GM23338 (cell line): Measurements from ENCODE around the gene OPN4. TPM values are rescaled to one million over a fixed set of nuclear protein-coding genes. Genes with fewer than 3 reads are reported as not detected.

Source experiments
- ATAC-seq: fragments of 200-7000 bp; cut with Tn5 transposase; 3 replicates; pipeline ENCODE4 v1.9.1; 2020
- DNase-seq: peaks from one replicate; pipeline ENCODE4 v3.0.0-alpha.2; 2015; ENCODE audit warnings: low spot score
- H2AFZ ChIP-seq: fragments of 200-600 bp; sonication (generic); 2 replicates; pipeline ENCODE4 v1.8.0; 2016; ENCODE audit warnings: antibody characterized with exemption, mild to moderate bottlenecking, moderate library complexity
- H3F3A ChIP-seq: fragments of 200-600 bp; sonication (generic); replicated peaks from 2 replicates; pipeline ENCODE4 v1.8.0; 2017; ENCODE audit warnings: antibody characterized with exemption, mixed run types, low read depth
- H3K27ac ChIP-seq: fragments of 200-600 bp; sonication (generic); 2 replicates; pipeline ENCODE4 v1.6.1; 2016; ENCODE audit warnings: low read depth
- H3K27me3 ChIP-seq: fragments of 200-600 bp; sonication (generic); 2 replicates; pipeline ENCODE4 v1.8.0; 2016; ENCODE audit warnings: mild to moderate bottlenecking, mixed run types, moderate library complexity; ENCODE audit not compliant: insufficient read depth
- H3K36me3 ChIP-seq: fragments of 200-600 bp; sonication (generic); 2 replicates; pipeline ENCODE4 v1.8.0; 2016; ENCODE audit warnings: mild to moderate bottlenecking; ENCODE audit not compliant: insufficient read depth
- H3K4me1 ChIP-seq: fragments of 200-600 bp; sonication (generic); 2 replicates; pipeline ENCODE4 v1.8.0; 2016; ENCODE audit warnings: mild to moderate bottlenecking, moderate library complexity; ENCODE audit not compliant: insufficient read depth
- H3K4me2 ChIP-seq: fragments of 200-600 bp; sonication (generic); 2 replicates; pipeline ENCODE4 v1.7.1; 2017; ENCODE audit warnings: mixed run types
- H3K4me3 ChIP-seq: fragments of 200-600 bp; sonication (generic); 2 replicates; pipeline ENCODE4 v1.6.1; 2016; ENCODE audit warnings: mixed run types
- H3K79me2 ChIP-seq: fragments of 200-600 bp; sonication (generic); replicated peaks from 2 replicates; pipeline ENCODE4 v1.8.0; 2017; ENCODE audit warnings: mild to moderate bottlenecking; ENCODE audit not compliant: insufficient read depth
- H3K9me2 ChIP-seq: fragments of 200-600 bp; sonication (generic); 2 replicates; pipeline ENCODE4 v1.8.0; 2017; ENCODE audit not compliant: insufficient read depth
- H4K20me1 ChIP-seq: fragments of 200-600 bp; sonication (generic); replicated peaks from 2 replicates; pipeline ENCODE4 v1.8.0; 2017; ENCODE audit warnings: mild to moderate bottlenecking; ENCODE audit not compliant: insufficient read depth
- H3K27ac Mint-ChIP-seq: 2 replicates; pipeline ENCODE4 v1.8.0; 2020; ENCODE audit warnings: inconsistent platforms, mild to moderate bottlenecking, moderate library complexity, mixed read lengths
- H3K27me3 Mint-ChIP-seq: 3 replicates; pipeline ENCODE4 v1.8.0; 2022; ENCODE audit warnings: low read depth, mild to moderate bottlenecking, moderate library complexity, mixed read lengths, inconsistent platforms; ENCODE audit not compliant: insufficient read depth, poor library complexity
- H3K36me3 Mint-ChIP-seq: 3 replicates; pipeline ENCODE4 v1.8.0; 2021; ENCODE audit warnings: low read depth, mild to moderate bottlenecking, inconsistent platforms, moderate library complexity, mixed read lengths
- H3K4me1 Mint-ChIP-seq: 3 replicates; pipeline ENCODE4 v1.8.0; 2020; ENCODE audit warnings: mild to moderate bottlenecking, inconsistent platforms, mixed read lengths
- H3K4me3 Mint-ChIP-seq: 3 replicates; pipeline ENCODE4 v1.8.0; 2021; ENCODE audit warnings: moderate library complexity, mild to moderate bottlenecking, inconsistent platforms, mixed read lengths
- H3K9me3 Mint-ChIP-seq: 3 replicates; pipeline ENCODE4 v1.8.0; 2020; ENCODE audit warnings: moderate library complexity, mild to moderate bottlenecking, inconsistent platforms, mixed read lengths
- CTCF ChIP-seq, 2 experiments: fragments of 200-600 bp in 1 of 2; sonication (generic) in 1 of 2; conservative IDR thresholded peaks; 2 replicates each; pipeline versions ENCODE4 v1.5.1 to v1.6.1; 2016 to 2017; ENCODE audit warnings: antibody characterized with exemption in 2 of 2, low read depth in 2 of 2, mild to moderate bottlenecking in 2 of 2, moderate library complexity in 1 of 2
- ETS1 ChIP-seq: IDR thresholded peaks from 2 replicates; pipeline ENCODE4 v1.6.1; 2016; ENCODE audit warnings: antibody characterized with exemption
- EZH2 ChIP-seq: fragments of 200-600 bp; sonication (generic); IDR thresholded peaks from one replicate; pipeline ENCODE4 v1.8.0; 2017; ENCODE audit warnings: antibody characterized with exemption, mild to moderate bottlenecking, low read depth; ENCODE audit not compliant: unreplicated experiment
- EZH2phosphoT487 ChIP-seq: fragments of 200-600 bp; sonication (generic); IDR thresholded peaks from one replicate; pipeline ENCODE4 v1.8.1; 2018; ENCODE audit warnings: antibody characterized with exemption; ENCODE audit not compliant: unreplicated experiment
- JUNB ChIP-seq: IDR thresholded peaks from one replicate; pipeline ENCODE4 v1.6.1; 2016; ENCODE audit warnings: antibody characterized with exemption; ENCODE audit not compliant: unreplicated experiment
- NANOG ChIP-seq: IDR thresholded peaks from 2 replicates; pipeline ENCODE4 v1.6.1; 2016; ENCODE audit warnings: antibody characterized with exemption, borderline replicate concordance
- POLR2AphosphoS5 ChIP-seq: IDR thresholded peaks from 2 replicates; pipeline ENCODE4 v1.6.1; 2016; ENCODE audit warnings: antibody characterized with exemption, low read depth
- REST ChIP-seq: IDR thresholded peaks from one replicate; pipeline ENCODE4 v1.6.1; 2018; ENCODE audit warnings: antibody characterized with exemption; ENCODE audit not compliant: unreplicated experiment
- STAT1 ChIP-seq: IDR thresholded peaks from one replicate; pipeline ENCODE4 v1.6.1; 2016; ENCODE audit warnings: antibody characterized with exemption; ENCODE audit not compliant: unreplicated experiment
- ZNF114 ChIP-seq: fragments of 250-450 bp; sonication (Bioruptor Pico); IDR thresholded peaks from 2 replicates; pipeline ENCODE4 v1.5.0; 2020; ENCODE audit warnings: mild to moderate bottlenecking, moderate library complexity
- ZNF331 ChIP-seq: fragments of 250-450 bp; sonication (Bioruptor Pico); IDR thresholded peaks from 2 replicates; pipeline ENCODE4 v1.5.0; 2020; ENCODE audit warnings: low read depth, mild to moderate bottlenecking, moderate library complexity
- ZNF462 ChIP-seq: fragments of 250-450 bp; sonication (Bioruptor Pico); IDR thresholded peaks from 2 replicates; pipeline ENCODE4 v1.5.0; 2020; ENCODE audit warnings: mild to moderate bottlenecking, moderate library complexity
- polyA plus RNA-seq: library from polyadenylated mRNA; unstranded; fragments of >200 nt; fragmentation: Nextera tagmentation; extraction: Ambion mirVana; gene quantifications from 2 replicates; pipeline ENCODE4 v1.2.1, GENCODE V29; 2016
- total RNA-seq: library from RNA; depleted of rRNA; stranded (reverse); fragments of >200 nt; shearing (Covaris generic); gene quantifications from 2 replicates; pipeline ENCODE4 v1.2.3, GENCODE V29; 2014

The OPN4 gene
- total and polyA plus RNA-seq, 2 experiments from 2014 or later = not detected

GRCh38 chr10:86708783-86709380 is 54.5 kb downstream of the OPN4 start:
- H3K79me2 ChIP-seq = no peaks in the 10 kb centered on the region
- no peak overlapping the region for H3K27ac Mint-ChIP-seq
- H3K4me1 ChIP-seq = peaks cover 22% of the 10 kb centered on the region
- TF ChIP-seq REST (no peak), EZH2 (no peak), ZNF114 (CRISPR knock-in tag) (no peak), POLR2AphosphoS5 (no peak), ZNF331 (CRISPR knock-in tag) (no peak), ZNF462 (CRISPR knock-in tag) (no peak), STAT1 (no peak), ETS1 (no peak), JUNB (no peak), CTCF (conservative IDR thresholded peaks at IDR 0.05; ENCODE audit: low read depth in 2 of 2) (no peak), NANOG (no peak), EZH2phosphoT487 (no peak)
- no peaks in the 10 kb centered on the region for H3K9me2 ChIP-seq
- no peaks in the 10 kb centered on the region for H3K27me3 ChIP-seq
- H3K9me3 Mint-ChIP-seq = no peaks in the 10 kb centered on the region; the same call in 2 of the 3 replicates
- H2AFZ ChIP-seq = no peak overlapping the region
- peaks cover 12% of the 10 kb centered on the region; the same call in 1 of the 2 replicates for H3F3A ChIP-seq
- no peak overlapping the region for H3K4me2 ChIP-seq
- no peaks in the 10 kb centered on the region; the same call in 2 of the 3 replicates for H3K36me3 Mint-ChIP-seq
- H3K4me3 ChIP-seq = no peak overlapping the region
- DNase-seq (no peak), ATAC-seq (no peak)
- H3K4me3 Mint-ChIP-seq = no peak overlapping the region
- no peak overlapping the region for H3K27ac ChIP-seq
- H3K27me3 Mint-ChIP-seq = peaks cover 18% of the 10 kb centered on the region
- no peaks in the 10 kb centered on the region for H4K20me1 ChIP-seq
- no peaks in the 10 kb centered on the region for H3K36me3 ChIP-seq
- peaks cover 49% of the 10 kb centered on the region for H3K4me1 Mint-ChIP-seq
